WTC11 (cell line): ENCODE data around the gene CRACR2A. TPM values are rescaled to one million over a fixed set of nuclear protein-coding genes. Genes with fewer than 3 reads are reported as not detected.

Experiments
- ATAC-seq: fragments of 200-7000 bp; cut with Tn5 transposase; 2 replicates; pipeline ENCODE4 v1.10.0; 2021; ENCODE audit warnings: mild to moderate bottlenecking, moderate library complexity
- CTCF ChIA-PET: fragments of 300-600 bp; sonication (Branson Sonifier 250); formaldehyde crosslinking; loops from one replicate; lab custom pipeline; 2021; ENCODE audit warnings: antibody characterized with exemption; lab: Charles Lee
- POLR2A ChIA-PET: fragments of 350-600 bp; sonication (Branson Sonifier 250); formaldehyde crosslinking; loops from one replicate; lab custom pipeline; 2021; ENCODE audit warnings: antibody characterized with exemption; lab: Charles Lee
- DNase-seq: peaks from one replicate; pipeline ENCODE4 v3.0.0; 2021; ENCODE audit warnings: low spot score
- H3K27ac Mint-ChIP-seq: 2 replicates; pipeline ENCODE4 v1.8.0; 2021; ENCODE audit warnings: mixed read lengths
- H3K27me3 Mint-ChIP-seq: 2 replicates; pipeline ENCODE4 v1.8.0; 2021; ENCODE audit warnings: low read depth, mild to moderate bottlenecking, moderate library complexity, mixed read lengths
- H3K36me3 Mint-ChIP-seq: 2 replicates; pipeline ENCODE4 v1.8.0; 2021; ENCODE audit warnings: mixed read lengths
- H3K4me1 Mint-ChIP-seq: 2 replicates; pipeline ENCODE4 v1.8.0; 2022; ENCODE audit warnings: mixed read lengths
- H3K4me3 Mint-ChIP-seq: 2 replicates; pipeline ENCODE4 v1.8.0; 2021; ENCODE audit warnings: mild to moderate bottlenecking, moderate library complexity, mixed read lengths
- H3K9me3 Mint-ChIP-seq: 2 replicates; pipeline ENCODE4 v1.8.0; 2021; ENCODE audit warnings: mixed read lengths
- E2F5 ChIP-seq: sonication (generic); formaldehyde crosslinking; IDR thresholded peaks from 2 replicates; pipeline ENCODE4 v1.8.1; 2022; ENCODE audit warnings: mild to moderate bottlenecking, moderate library complexity, missing genetic modification reagents
- ERG ChIP-seq: fragments of 250-450 bp; sonication (Bioruptor Pico); IDR thresholded peaks from 2 replicates; pipeline ENCODE4 v1.8.0; 2021; ENCODE audit warnings: mild to moderate bottlenecking
- FOXP4 ChIP-seq: sonication (generic); formaldehyde crosslinking; IDR thresholded peaks from 2 replicates; pipeline ENCODE4 v1.8.0; 2022; ENCODE audit warnings: mild to moderate bottlenecking, missing genetic modification reagents
- HMGA2 ChIP-seq: fragments of 250-450 bp; sonication (Bioruptor Pico); IDR thresholded peaks from 2 replicates; pipeline ENCODE4 v1.4.0; 2021; ENCODE audit warnings: mild to moderate bottlenecking, moderate library complexity
- IRF1 ChIP-seq: sonication (generic); formaldehyde crosslinking; IDR thresholded peaks from 2 replicates; pipeline ENCODE4 v1.8.0; 2023; ENCODE audit warnings: missing genetic modification reagents
- IRF2 ChIP-seq: sonication (generic); formaldehyde crosslinking; IDR thresholded peaks from 2 replicates; pipeline ENCODE4 v1.8.0; 2022; ENCODE audit warnings: low read depth, missing genetic modification reagents, borderline replicate concordance
- JUN ChIP-seq: sonication (generic); formaldehyde crosslinking; IDR thresholded peaks from 2 replicates; pipeline ENCODE4 v1.8.0; 2023; ENCODE audit warnings: mild to moderate bottlenecking, missing genetic modification reagents
- MYBL2 ChIP-seq: sonication (generic); formaldehyde crosslinking; IDR thresholded peaks from 2 replicates; pipeline ENCODE4 v1.8.1; 2023; ENCODE audit warnings: mild to moderate bottlenecking, moderate library complexity, missing genetic modification reagents
- NFE2L1 ChIP-seq: sonication (generic); formaldehyde crosslinking; IDR thresholded peaks from 2 replicates; pipeline ENCODE4 v1.8.1; 2023; ENCODE audit warnings: missing genetic modification reagents
- NR2C2 ChIP-seq: sonication (generic); formaldehyde crosslinking; IDR thresholded peaks from 2 replicates; pipeline ENCODE4 v1.8.0; 2022; ENCODE audit warnings: mild to moderate bottlenecking, missing genetic modification reagents
- OVOL2 ChIP-seq: fragments of 250-450 bp; sonication (Bioruptor Pico); IDR thresholded peaks from 2 replicates; pipeline ENCODE4 v1.9.0; 2021; ENCODE audit warnings: mild to moderate bottlenecking, borderline replicate concordance
- PRDM15 ChIP-seq: sonication (generic); formaldehyde crosslinking; IDR thresholded peaks from 2 replicates; pipeline ENCODE4 v1.8.0; 2022; ENCODE audit warnings: missing genetic modification reagents
- SMAD4 ChIP-seq: sonication (generic); formaldehyde crosslinking; IDR thresholded peaks from 2 replicates; pipeline ENCODE4 v1.8.0; 2022; ENCODE audit warnings: mild to moderate bottlenecking, missing genetic modification reagents
- ZNF138 ChIP-seq: sonication (generic); formaldehyde crosslinking; conservative IDR thresholded peaks from 2 replicates; pipeline ENCODE4 v1.8.1; 2022; ENCODE audit warnings: mild to moderate bottlenecking, moderate library complexity, missing genetic modification reagents
- ZNF281 ChIP-seq: sonication (generic); formaldehyde crosslinking; IDR thresholded peaks from 2 replicates; pipeline ENCODE4 v1.8.0; 2023; ENCODE audit warnings: mild to moderate bottlenecking, missing genetic modification reagents
- ZSCAN18 ChIP-seq: fragments of 250-450 bp; sonication (Bioruptor Pico); IDR thresholded peaks from 2 replicates; pipeline ENCODE4 v2.1.2; 2022; ENCODE audit warnings: mild to moderate bottlenecking, moderate library complexity
- total RNA-seq: library from RNA; stranded (reverse); gene quantifications from 3 replicates; pipeline ENCODE4 v1.2.3, GENCODE V29; 2021

CRACR2A gene
- total RNA-seq, 1 experiment from 2014 or later = 2.6 TPM

GRCh38 chr12:3748620-3749019 lies 4.3 kb downstream of the CRACR2A start:
- H3K9me3 Mint-ChIP-seq = peaks cover 8% of the 10 kb centered on the region
- DNase-seq (no peak), ATAC-seq (no peak)
- TF ChIP-seq IRF1 (CRISPR knock-in tag) (no peak), ZNF281 (CRISPR knock-in tag) (no peak), SMAD4 (CRISPR knock-in tag) (no peak), ERG (CRISPR knock-in tag) (no peak), PRDM15 (no peak), NFE2L1 (CRISPR knock-in tag) (no peak), ZNF138 (CRISPR knock-in tag) (no peak), ZSCAN18 (CRISPR knock-in tag) (no peak), E2F5 (CRISPR knock-in tag) (no peak)
- peaks cover 5% of the 10 kb centered on the region for H3K4me1 Mint-ChIP-seq
- no peak overlapping the region for H3K27ac Mint-ChIP-seq
- no peaks in the 10 kb centered on the region for H3K36me3 Mint-ChIP-seq
- POLR2A ChIA-PET = no interaction called here
- H3K4me3 Mint-ChIP-seq = no peak overlapping the region
- peaks cover 26% of the 10 kb centered on the region for H3K27me3 Mint-ChIP-seq
- CTCF ChIA-PET = interaction anchor here (1.7 kb wide), 1 partner anchor 449 kb away, joined by 5 read pairs; no protein-coding TSS in a partner anchor

- Mint-ChIP-seq H3K27me3 (peaks cover 21% of the 10 kb centered on the region), H3K4me1 (no peaks in the 10 kb centered on the region), H3K4me3 (no peak overlapping the region), H3K9me3 (peaks cover 8% of the 10 kb centered on the region), H3K27ac (no peak overlapping the region), H3K36me3 (no peaks in the 10 kb centered on the region)
- ATAC-seq = no peak
- ChIA-PET CTCF (no interaction called here), POLR2A (no interaction called here)
- no peak for DNase-seq
- TF ChIP-seq ERG (CRISPR knock-in tag) = no peak
- no peak for TF ChIP-seq NR2C2 (CRISPR knock-in tag)
- no peak for TF ChIP-seq ZNF138 (CRISPR knock-in tag)
- TF ChIP-seq JUN = no peak
- no peak for TF ChIP-seq HMGA2 (CRISPR knock-in tag)
- TF ChIP-seq SMAD4 (CRISPR knock-in tag) = no peak
- no peak for TF ChIP-seq FOXP4 (CRISPR knock-in tag)
- TF ChIP-seq MYBL2 = no peak
- TF ChIP-seq IRF1 (CRISPR knock-in tag) = no peak
- TF ChIP-seq OVOL2 (CRISPR knock-in tag) = no peak
- TF ChIP-seq IRF2 (CRISPR knock-in tag) = no peak
Observed at GRCh38 chr12:3747976-3748619, 4.8 kb downstream of the CRACR2A start.
